WTC11 (cell line): Measurements from ENCODE around the gene UQCRFS1. TPM values are rescaled to one million over a fixed set of nuclear protein-coding genes. Genes with fewer than 3 reads are reported as not detected.
A peak's percentile ranks its signal among the peaks of the same experiment; 100 is the strongest.

Experiments
- ATAC-seq: fragments of 200-7000 bp; cut with Tn5 transposase; 2 replicates; pipeline ENCODE4 v1.10.0; 2021; ENCODE audit warnings: mild to moderate bottlenecking, moderate library complexity
- CTCF ChIA-PET: fragments of 300-600 bp; sonication (Branson Sonifier 250); formaldehyde crosslinking; loops from one replicate; lab custom pipeline; 2021; ENCODE audit warnings: antibody characterized with exemption; lab: Charles Lee
- POLR2A ChIA-PET: fragments of 350-600 bp; sonication (Branson Sonifier 250); formaldehyde crosslinking; loops from one replicate; lab custom pipeline; 2021; ENCODE audit warnings: antibody characterized with exemption; lab: Charles Lee
- DNase-seq: peaks from one replicate; pipeline ENCODE4 v3.0.0; 2021; ENCODE audit warnings: low spot score
- H3K27ac Mint-ChIP-seq: 2 replicates; pipeline ENCODE4 v1.8.0; 2021; ENCODE audit warnings: mixed read lengths
- H3K27me3 Mint-ChIP-seq: 2 replicates; pipeline ENCODE4 v1.8.0; 2021; ENCODE audit warnings: low read depth, mild to moderate bottlenecking, moderate library complexity, mixed read lengths
- H3K36me3 Mint-ChIP-seq: 2 replicates; pipeline ENCODE4 v1.8.0; 2021; ENCODE audit warnings: mixed read lengths
- H3K4me1 Mint-ChIP-seq: 2 replicates; pipeline ENCODE4 v1.8.0; 2022; ENCODE audit warnings: mixed read lengths
- H3K4me3 Mint-ChIP-seq: 2 replicates; pipeline ENCODE4 v1.8.0; 2021; ENCODE audit warnings: mild to moderate bottlenecking, moderate library complexity, mixed read lengths
- H3K9me3 Mint-ChIP-seq: 2 replicates; pipeline ENCODE4 v1.8.0; 2021; ENCODE audit warnings: mixed read lengths
- ELF4 ChIP-seq: sonication (generic); formaldehyde crosslinking; IDR thresholded peaks from 2 replicates; pipeline ENCODE4 v1.8.1; 2022; ENCODE audit warnings: low read depth, mild to moderate bottlenecking, moderate library complexity, missing genetic modification reagents
- GTF2I ChIP-seq: fragments of 250-450 bp; sonication (Bioruptor Pico); conservative IDR thresholded peaks from 2 replicates; pipeline ENCODE4 v1.4.0; 2021; ENCODE audit warnings: mild to moderate bottlenecking
- IRF2 ChIP-seq: sonication (generic); formaldehyde crosslinking; IDR thresholded peaks from 2 replicates; pipeline ENCODE4 v1.8.0; 2022; ENCODE audit warnings: low read depth, missing genetic modification reagents, borderline replicate concordance
- JUN ChIP-seq: sonication (generic); formaldehyde crosslinking; IDR thresholded peaks from 2 replicates; pipeline ENCODE4 v1.8.0; 2023; ENCODE audit warnings: mild to moderate bottlenecking, missing genetic modification reagents
- ZBTB21 ChIP-seq: sonication (generic); formaldehyde crosslinking; IDR thresholded peaks from 2 replicates; pipeline ENCODE4 v1.8.1; 2023; ENCODE audit warnings: mild to moderate bottlenecking, missing genetic modification reagents, borderline replicate concordance
- ZNF263 ChIP-seq: sonication (generic); formaldehyde crosslinking; IDR thresholded peaks from 2 replicates; pipeline ENCODE4 v1.8.1; 2022; ENCODE audit warnings: low read depth, mild to moderate bottlenecking, moderate library complexity, missing genetic modification reagents
- total RNA-seq: library from RNA; stranded (reverse); gene quantifications from 3 replicates; pipeline ENCODE4 v1.2.3, GENCODE V29; 2021
- TF ChIP-seq, protein P1 (sequence below): sonication (generic); formaldehyde crosslinking; IDR thresholded peaks from 2 replicates; pipeline ENCODE4 v1.8.0; 2023; ENCODE audit warnings: mild to moderate bottlenecking, missing genetic modification reagents
- TF ChIP-seq, protein P2 (sequence below): sonication (generic); formaldehyde crosslinking; IDR thresholded peaks from 2 replicates; pipeline ENCODE4 v1.8.0; 2022; ENCODE audit warnings: mild to moderate bottlenecking, missing genetic modification reagents
- TF ChIP-seq, protein P3 (sequence below): sonication (generic); formaldehyde crosslinking; IDR thresholded peaks from 2 replicates; pipeline ENCODE4 v1.8.0; 2022; ENCODE audit warnings: missing genetic modification reagents
- TF ChIP-seq, protein P4 (sequence below): fragments of 250-450 bp; sonication (Bioruptor Pico); IDR thresholded peaks from 2 replicates; pipeline ENCODE4 v1.9.0; 2021; ENCODE audit warnings: mild to moderate bottlenecking
- TF ChIP-seq, protein P5 (sequence below): sonication (generic); formaldehyde crosslinking; IDR thresholded peaks from 2 replicates; pipeline ENCODE4 v1.8.1; 2023; ENCODE audit warnings: mild to moderate bottlenecking, moderate library complexity, missing genetic modification reagents
- TF ChIP-seq, protein P6 (sequence below): sonication (generic); formaldehyde crosslinking; IDR thresholded peaks from 2 replicates; pipeline ENCODE4 v1.8.0; 2023; ENCODE audit warnings: missing genetic modification reagents
- TF ChIP-seq, protein P7 (sequence below): fragments of 250-450 bp; sonication (Bioruptor Pico); IDR thresholded peaks from 2 replicates; pipeline ENCODE4 v1.9.0; 2021; ENCODE audit warnings: mild to moderate bottlenecking
- TF ChIP-seq, protein P8 (sequence below): sonication (generic); formaldehyde crosslinking; IDR thresholded peaks from 2 replicates; pipeline ENCODE4 v1.8.1; 2023; ENCODE audit warnings: mild to moderate bottlenecking, missing genetic modification reagents, borderline replicate concordance
- TF ChIP-seq, protein P9 (sequence below): sonication (generic); formaldehyde crosslinking; IDR thresholded peaks from 2 replicates; pipeline ENCODE4 v1.8.0; 2022; ENCODE audit warnings: mild to moderate bottlenecking, missing genetic modification reagents

Gene UQCRFS1
- total RNA-seq, 1 experiment from 2014 or later: 58.2 TPM

DNA sequence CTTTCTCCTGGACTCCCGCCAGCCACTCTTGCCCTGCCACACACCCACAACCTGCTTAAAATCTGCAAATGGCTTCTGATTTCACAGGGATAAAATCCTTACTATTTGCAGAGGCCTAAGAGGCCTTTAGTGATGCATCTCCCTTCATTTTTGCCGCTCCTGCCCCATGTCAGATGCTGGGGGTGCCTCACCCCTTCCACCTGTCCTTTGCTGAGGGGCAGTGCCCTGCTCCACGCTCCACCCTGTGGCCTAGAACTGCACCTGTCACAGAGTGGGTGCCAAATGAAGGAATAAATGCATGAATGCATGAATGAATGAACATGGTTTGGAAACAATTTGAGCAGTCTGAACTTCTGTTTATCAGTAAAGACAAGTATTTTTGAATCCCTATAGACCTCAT, 34.1 kb upstream of the UQCRFS1 start:
- ChIA-PET CTCF (interaction anchor here (1.0 to 4.4 kb wide), 6 partner anchors 14 to 281 kb away, joined by 3 to 40 read pairs (median 6); no protein-coding TSS in a partner anchor), POLR2A (no interaction called here)
- no peaks in the 10 kb centered on the region for H3K9me3 Mint-ChIP-seq
- ATAC-seq: peak; percentile 52
- no peaks in the 10 kb centered on the region; the same call in 1 of the 2 replicates for H3K27me3 Mint-ChIP-seq
- H3K27ac Mint-ChIP-seq: no peak overlapping the region
- DNase-seq: peak; percentile 21
- TF ChIP-seq, protein P1, sequence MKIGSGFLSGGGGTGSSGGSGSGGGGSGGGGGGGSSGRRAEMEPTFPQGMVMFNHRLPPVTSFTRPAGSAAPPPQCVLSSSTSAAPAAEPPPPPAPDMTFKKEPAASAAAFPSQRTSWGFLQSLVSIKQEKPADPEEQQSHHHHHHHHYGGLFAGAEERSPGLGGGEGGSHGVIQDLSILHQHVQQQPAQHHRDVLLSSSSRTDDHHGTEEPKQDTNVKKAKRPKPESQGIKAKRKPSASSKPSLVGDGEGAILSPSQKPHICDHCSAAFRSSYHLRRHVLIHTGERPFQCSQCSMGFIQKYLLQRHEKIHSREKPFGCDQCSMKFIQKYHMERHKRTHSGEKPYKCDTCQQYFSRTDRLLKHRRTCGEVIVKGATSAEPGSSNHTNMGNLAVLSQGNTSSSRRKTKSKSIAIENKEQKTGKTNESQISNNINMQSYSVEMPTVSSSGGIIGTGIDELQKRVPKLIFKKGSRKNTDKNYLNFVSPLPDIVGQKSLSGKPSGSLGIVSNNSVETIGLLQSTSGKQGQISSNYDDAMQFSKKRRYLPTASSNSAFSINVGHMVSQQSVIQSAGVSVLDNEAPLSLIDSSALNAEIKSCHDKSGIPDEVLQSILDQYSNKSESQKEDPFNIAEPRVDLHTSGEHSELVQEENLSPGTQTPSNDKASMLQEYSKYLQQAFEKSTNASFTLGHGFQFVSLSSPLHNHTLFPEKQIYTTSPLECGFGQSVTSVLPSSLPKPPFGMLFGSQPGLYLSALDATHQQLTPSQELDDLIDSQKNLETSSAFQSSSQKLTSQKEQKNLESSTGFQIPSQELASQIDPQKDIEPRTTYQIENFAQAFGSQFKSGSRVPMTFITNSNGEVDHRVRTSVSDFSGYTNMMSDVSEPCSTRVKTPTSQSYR (CRISPR knock-in tag): no peak
- TF ChIP-seq, protein P2, sequence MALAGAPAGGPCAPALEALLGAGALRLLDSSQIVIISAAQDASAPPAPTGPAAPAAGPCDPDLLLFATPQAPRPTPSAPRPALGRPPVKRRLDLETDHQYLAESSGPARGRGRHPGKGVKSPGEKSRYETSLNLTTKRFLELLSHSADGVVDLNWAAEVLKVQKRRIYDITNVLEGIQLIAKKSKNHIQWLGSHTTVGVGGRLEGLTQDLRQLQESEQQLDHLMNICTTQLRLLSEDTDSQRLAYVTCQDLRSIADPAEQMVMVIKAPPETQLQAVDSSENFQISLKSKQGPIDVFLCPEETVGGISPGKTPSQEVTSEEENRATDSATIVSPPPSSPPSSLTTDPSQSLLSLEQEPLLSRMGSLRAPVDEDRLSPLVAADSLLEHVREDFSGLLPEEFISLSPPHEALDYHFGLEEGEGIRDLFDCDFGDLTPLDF (CRISPR knock-in tag): no peak
- TF ChIP-seq, protein P3, sequence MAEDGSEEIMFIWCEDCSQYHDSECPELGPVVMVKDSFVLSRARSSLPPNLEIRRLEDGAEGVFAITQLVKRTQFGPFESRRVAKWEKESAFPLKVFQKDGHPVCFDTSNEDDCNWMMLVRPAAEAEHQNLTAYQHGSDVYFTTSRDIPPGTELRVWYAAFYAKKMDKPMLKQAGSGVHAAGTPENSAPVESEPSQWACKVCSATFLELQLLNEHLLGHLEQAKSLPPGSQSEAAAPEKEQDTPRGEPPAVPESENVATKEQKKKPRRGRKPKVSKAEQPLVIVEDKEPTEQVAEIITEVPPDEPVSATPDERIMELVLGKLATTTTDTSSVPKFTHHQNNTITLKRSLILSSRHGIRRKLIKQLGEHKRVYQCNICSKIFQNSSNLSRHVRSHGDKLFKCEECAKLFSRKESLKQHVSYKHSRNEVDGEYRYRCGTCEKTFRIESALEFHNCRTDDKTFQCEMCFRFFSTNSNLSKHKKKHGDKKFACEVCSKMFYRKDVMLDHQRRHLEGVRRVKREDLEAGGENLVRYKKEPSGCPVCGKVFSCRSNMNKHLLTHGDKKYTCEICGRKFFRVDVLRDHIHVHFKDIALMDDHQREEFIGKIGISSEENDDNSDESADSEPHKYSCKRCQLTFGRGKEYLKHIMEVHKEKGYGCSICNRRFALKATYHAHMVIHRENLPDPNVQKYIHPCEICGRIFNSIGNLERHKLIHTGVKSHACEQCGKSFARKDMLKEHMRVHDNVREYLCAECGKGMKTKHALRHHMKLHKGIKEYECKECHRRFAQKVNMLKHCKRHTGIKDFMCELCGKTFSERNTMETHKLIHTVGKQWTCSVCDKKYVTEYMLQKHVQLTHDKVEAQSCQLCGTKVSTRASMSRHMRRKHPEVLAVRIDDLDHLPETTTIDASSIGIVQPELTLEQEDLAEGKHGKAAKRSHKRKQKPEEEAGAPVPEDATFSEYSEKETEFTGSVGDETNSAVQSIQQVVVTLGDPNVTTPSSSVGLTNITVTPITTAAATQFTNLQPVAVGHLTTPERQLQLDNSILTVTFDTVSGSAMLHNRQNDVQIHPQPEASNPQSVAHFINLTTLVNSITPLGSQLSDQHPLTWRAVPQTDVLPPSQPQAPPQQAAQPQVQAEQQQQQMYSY (CRISPR knock-in tag): no peak
- TF ChIP-seq, protein P4, sequence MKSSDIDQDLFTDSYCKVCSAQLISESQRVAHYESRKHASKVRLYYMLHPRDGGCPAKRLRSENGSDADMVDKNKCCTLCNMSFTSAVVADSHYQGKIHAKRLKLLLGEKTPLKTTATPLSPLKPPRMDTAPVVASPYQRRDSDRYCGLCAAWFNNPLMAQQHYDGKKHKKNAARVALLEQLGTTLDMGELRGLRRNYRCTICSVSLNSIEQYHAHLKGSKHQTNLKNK (CRISPR knock-in tag): no peak
- TF ChIP-seq, protein P5, sequence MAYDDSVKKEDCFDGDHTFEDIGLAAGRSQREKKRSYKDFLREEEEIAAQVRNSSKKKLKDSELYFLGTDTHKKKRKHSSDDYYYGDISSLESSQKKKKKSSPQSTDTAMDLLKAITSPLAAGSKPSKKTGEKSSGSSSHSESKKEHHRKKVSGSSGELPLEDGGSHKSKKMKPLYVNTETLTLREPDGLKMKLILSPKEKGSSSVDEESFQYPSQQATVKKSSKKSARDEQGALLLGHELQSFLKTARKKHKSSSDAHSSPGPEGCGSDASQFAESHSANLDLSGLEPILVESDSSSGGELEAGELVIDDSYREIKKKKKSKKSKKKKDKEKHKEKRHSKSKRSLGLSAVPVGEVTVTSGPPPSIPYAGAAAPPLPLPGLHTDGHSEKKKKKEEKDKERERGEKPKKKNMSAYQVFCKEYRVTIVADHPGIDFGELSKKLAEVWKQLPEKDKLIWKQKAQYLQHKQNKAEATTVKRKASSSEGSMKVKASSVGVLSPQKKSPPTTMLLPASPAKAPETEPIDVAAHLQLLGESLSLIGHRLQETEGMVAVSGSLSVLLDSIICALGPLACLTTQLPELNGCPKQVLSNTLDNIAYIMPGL: no peak
- TF ChIP-seq, protein P6, sequence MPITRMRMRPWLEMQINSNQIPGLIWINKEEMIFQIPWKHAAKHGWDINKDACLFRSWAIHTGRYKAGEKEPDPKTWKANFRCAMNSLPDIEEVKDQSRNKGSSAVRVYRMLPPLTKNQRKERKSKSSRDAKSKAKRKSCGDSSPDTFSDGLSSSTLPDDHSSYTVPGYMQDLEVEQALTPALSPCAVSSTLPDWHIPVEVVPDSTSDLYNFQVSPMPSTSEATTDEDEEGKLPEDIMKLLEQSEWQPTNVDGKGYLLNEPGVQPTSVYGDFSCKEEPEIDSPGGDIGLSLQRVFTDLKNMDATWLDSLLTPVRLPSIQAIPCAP (CRISPR knock-in tag): no peak
- TF ChIP-seq, protein P7, sequence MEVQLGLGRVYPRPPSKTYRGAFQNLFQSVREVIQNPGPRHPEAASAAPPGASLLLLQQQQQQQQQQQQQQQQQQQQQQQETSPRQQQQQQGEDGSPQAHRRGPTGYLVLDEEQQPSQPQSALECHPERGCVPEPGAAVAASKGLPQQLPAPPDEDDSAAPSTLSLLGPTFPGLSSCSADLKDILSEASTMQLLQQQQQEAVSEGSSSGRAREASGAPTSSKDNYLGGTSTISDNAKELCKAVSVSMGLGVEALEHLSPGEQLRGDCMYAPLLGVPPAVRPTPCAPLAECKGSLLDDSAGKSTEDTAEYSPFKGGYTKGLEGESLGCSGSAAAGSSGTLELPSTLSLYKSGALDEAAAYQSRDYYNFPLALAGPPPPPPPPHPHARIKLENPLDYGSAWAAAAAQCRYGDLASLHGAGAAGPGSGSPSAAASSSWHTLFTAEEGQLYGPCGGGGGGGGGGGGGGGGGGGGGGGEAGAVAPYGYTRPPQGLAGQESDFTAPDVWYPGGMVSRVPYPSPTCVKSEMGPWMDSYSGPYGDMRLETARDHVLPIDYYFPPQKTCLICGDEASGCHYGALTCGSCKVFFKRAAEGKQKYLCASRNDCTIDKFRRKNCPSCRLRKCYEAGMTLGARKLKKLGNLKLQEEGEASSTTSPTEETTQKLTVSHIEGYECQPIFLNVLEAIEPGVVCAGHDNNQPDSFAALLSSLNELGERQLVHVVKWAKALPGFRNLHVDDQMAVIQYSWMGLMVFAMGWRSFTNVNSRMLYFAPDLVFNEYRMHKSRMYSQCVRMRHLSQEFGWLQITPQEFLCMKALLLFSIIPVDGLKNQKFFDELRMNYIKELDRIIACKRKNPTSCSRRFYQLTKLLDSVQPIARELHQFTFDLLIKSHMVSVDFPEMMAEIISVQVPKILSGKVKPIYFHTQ (CRISPR knock-in tag): no peak
- no peak for TF ChIP-seq IRF2
- TF ChIP-seq GTF2I (CRISPR knock-in tag): no peak
- peaks cover 18% of the 10 kb centered on the region for H3K4me1 Mint-ChIP-seq
- H3K4me3 Mint-ChIP-seq: no peak overlapping the region
- H3K36me3 Mint-ChIP-seq: no peaks in the 10 kb centered on the region

DNA sequence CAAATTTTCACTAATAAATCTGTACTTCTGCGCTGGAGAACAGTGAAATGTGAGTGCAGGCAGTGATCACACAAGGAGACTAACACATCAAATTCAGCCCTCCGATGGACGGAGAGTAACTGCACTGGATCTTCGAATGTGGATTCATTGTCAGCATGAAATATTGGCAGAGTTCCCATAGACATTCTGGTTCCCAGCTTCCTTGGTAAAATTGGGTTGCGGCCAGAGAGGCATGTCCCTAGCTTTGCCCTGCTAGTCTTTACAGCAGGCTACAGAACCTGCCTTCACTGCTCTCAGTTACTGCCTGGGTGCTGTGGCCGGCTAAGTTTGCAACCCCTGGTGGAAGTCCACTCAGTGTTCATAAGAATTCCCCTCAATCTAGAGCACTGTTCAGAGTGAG, 32.3 kb upstream of the UQCRFS1 start:
- ChIA-PET CTCF (interaction anchor here (0.9 to 4.4 kb wide), 3 partner anchors 18 to 279 kb away, joined by 3 to 40 read pairs (median 7); no protein-coding TSS in a partner anchor), POLR2A (interaction anchor here (0.6 to 1.0 kb wide), 2 partner anchors 52 to 259 kb away, joined by 4 to 5 read pairs; no protein-coding TSS in a partner anchor)
- Mint-ChIP-seq H3K4me1 (peaks cover 18% of the 10 kb centered on the region), H3K4me3 (no peak overlapping the region), H3K27me3 (peaks cover 3% of the 10 kb centered on the region; the same call in 1 of the 2 replicates), H3K9me3 (no peaks in the 10 kb centered on the region), H3K27ac (no peak overlapping the region), H3K36me3 (no peaks in the 10 kb centered on the region)
- no peak for ATAC-seq
- no peak for DNase-seq
- TF ChIP-seq ZNF263 (CRISPR knock-in tag) (no peak), ELF4 (CRISPR knock-in tag) (no peak), ZBTB21 (CRISPR knock-in tag) (no peak), JUN (CRISPR knock-in tag) (no peak)
- TF ChIP-seq, protein P8, sequence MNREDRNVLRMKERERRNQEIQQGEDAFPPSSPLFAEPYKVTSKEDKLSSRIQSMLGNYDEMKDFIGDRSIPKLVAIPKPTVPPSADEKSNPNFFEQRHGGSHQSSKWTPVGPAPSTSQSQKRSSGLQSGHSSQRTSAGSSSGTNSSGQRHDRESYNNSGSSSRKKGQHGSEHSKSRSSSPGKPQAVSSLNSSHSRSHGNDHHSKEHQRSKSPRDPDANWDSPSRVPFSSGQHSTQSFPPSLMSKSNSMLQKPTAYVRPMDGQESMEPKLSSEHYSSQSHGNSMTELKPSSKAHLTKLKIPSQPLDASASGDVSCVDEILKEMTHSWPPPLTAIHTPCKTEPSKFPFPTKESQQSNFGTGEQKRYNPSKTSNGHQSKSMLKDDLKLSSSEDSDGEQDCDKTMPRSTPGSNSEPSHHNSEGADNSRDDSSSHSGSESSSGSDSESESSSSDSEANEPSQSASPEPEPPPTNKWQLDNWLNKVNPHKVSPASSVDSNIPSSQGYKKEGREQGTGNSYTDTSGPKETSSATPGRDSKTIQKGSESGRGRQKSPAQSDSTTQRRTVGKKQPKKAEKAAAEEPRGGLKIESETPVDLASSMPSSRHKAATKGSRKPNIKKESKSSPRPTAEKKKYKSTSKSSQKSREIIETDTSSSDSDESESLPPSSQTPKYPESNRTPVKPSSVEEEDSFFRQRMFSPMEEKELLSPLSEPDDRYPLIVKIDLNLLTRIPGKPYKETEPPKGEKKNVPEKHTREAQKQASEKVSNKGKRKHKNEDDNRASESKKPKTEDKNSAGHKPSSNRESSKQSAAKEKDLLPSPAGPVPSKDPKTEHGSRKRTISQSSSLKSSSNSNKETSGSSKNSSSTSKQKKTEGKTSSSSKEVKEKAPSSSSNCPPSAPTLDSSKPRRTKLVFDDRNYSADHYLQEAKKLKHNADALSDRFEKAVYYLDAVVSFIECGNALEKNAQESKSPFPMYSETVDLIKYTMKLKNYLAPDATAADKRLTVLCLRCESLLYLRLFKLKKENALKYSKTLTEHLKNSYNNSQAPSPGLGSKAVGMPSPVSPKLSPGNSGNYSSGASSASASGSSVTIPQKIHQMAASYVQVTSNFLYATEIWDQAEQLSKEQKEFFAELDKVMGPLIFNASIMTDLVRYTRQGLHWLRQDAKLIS (CRISPR knock-in tag): no peak
- TF ChIP-seq, protein P9, sequence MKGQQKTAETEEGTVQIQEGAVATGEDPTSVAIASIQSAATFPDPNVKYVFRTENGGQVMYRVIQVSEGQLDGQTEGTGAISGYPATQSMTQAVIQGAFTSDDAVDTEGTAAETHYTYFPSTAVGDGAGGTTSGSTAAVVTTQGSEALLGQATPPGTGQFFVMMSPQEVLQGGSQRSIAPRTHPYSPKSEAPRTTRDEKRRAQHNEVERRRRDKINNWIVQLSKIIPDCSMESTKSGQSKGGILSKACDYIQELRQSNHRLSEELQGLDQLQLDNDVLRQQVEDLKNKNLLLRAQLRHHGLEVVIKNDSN (CRISPR knock-in tag): no peak
